Measurements from ENCODE around the gene MALL. TPM values are rescaled to one million over a fixed set of nuclear protein-coding genes. Genes with fewer than 3 reads are reported as not detected.
"Not testable (repeated sequence)": the region's sequence is repeated elsewhere in the genome, so short reads cannot be mapped to it uniquely, and the experiment has no call there.

Gene MALL
- total RNA-seq, 8 experiments from 2014 or later = 0.05 to 11.3 (median 0.31) TPM

DNA sequence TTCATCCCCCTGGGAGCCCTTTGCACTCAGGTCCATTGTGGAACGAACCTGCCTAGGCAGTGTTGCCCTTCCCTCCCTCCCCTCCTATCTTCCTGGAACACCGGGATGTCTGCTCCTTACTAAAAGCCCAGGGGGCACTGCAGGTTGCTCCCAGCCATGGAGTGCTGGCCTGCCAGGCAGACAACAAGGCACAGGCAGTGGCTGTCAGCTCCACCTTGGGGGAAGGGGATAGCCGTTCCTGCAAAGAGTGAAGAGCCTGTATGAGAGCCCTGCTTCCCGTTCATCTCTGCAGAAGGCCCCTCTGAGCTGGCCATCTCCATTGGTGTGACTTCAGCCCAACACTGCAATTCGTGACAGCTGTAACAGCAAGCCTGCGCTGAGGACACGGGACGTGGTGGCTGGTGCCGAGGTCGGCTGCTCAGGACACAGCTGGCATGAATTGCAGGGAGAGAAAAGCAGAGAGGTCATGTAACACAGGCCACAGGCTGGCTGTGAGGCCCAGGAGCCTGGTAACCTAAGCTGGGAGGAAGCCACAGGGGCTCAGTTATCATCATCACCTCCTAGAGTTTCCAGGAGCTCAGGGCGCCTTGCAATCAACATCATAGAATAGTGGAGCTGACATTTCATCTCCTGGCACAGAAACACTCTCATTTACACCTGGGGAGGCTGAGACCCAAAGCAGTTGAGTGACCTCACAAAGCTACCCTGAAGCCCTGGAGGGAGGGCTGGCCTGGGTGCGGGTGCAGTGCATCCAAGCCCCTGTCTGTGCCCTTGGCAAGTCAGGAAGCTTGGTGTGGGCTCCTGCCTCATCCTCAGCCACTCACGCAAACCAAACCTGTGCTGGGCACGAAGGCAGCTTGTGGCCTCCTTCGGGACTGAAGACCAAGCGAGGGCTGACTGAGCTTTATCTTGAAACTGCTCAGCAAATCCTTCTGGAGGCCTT is 67.1 kb downstream of the MALL start:
- ATAC-seq (replicated peaks in 6 of 8); H3K4me3 ChIP-seq; H3K4me1 ChIP-seq (replicated peaks in 1 of 2); H3K27ac ChIP-seq; in situ Hi-C loops (cut with MboI; ENCODE audit: low pct_unique_long_range_greater_than_20kb in 2 of 9, low sequenced_read_pairs in 9 of 9, unreplicated experiment in 9 of 9): not testable (repeated sequence)
- WGBS, 10 experiments = no CpG with 5 or more reads among the region's 16 CpGs

DNA sequence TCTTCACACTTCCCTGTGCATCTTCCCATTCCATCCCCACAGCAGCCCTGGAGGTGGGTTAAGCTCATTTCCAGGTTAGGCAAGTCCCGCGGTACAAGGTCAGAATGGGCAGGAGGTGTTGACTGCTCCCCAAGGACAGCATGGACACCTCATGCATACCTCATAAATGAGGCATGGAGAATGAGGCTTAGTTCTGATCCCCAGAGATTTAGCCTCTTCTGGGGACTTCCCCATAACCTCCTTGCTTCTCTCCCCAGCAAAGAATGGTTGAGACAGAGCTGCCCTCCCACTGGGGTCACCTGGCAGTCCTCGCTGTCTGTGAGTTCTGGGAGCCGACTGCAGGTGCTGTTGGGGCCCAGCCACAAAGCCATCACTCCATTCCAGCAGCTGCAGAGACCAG is 68.4 kb downstream of the MALL start:
- ATAC-seq (replicated peaks in 6 of 8); H3K27ac ChIP-seq; H3K4me3 ChIP-seq; H3K4me1 ChIP-seq (replicated peaks in 1 of 2); in situ Hi-C loops (cut with MboI; ENCODE audit: low pct_unique_long_range_greater_than_20kb in 2 of 9, low sequenced_read_pairs in 9 of 9, unreplicated experiment in 9 of 9): not testable (repeated sequence)
- no CpG with 5 or more reads among the region's 4 CpGs for WGBS, 10 experiments

DNA sequence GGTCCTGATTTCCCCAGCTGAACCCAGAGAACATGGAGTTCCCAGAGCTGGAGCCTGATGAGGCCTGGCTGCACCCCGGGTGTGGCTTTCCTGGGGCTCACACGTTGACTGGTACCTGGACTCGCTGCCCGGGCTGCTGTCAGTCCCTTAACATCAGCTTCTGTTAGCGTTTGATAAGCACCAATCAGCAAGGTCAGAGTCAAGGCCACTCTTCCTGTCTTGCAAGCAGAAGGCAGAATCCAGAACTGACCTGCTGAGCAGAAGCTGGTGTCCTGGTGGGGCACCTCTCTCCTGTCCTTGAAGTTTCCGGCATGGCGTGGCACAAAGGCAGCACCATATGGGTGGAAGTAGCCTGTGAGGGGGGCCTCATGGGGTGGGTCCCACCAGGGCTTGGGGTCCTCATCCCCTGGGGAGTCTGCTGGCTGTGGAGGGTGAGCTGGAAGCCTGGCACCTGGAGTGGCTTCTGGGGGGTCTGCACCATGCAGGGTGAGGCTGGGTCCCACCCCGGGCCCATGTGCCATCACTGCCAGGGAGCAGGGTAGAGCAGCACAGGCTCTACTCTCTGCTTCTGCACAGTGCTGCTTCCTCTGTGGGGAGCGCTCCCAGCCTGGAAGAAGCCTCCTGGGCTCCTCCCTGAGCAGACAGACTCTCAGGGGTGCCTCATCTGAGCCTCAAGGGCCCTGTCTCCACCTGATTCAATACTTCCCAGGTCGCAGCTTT is 73.5 kb downstream of the MALL start:
- H3K27ac ChIP-seq; ATAC-seq (replicated peaks in 6 of 8); H3K4me1 ChIP-seq (replicated peaks in 1 of 2); H3K4me3 ChIP-seq; in situ Hi-C loops (cut with MboI; ENCODE audit: low pct_unique_long_range_greater_than_20kb in 2 of 9, low sequenced_read_pairs in 9 of 9, unreplicated experiment in 9 of 9): not testable (repeated sequence)
- WGBS, 10 experiments = no CpG with 5 or more reads among the region's 10 CpGs

DNA sequence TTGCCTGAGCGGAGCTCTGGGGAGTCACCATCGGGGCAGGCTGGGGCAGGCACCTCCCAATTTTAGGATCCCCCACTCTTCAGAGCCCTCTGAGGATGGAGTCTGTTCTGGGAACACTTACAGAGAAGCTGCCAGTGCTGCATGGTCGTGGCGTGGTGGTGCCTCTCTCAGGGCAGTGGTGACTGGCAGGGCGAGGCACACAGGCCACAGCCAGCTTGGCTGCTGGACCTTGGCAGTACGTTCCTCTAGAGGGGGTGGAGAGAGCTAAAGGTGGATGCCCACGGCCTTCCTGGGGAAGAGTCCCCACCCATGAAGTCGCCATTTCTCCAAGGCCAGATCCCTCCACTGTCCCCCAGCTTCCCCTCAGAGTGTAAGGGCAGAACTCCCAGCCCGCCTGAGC is 78.3 kb downstream of the MALL start:
- in situ Hi-C loops (cut with MboI; ENCODE audit: low pct_unique_long_range_greater_than_20kb in 2 of 9, low sequenced_read_pairs in 9 of 9, unreplicated experiment in 9 of 9); H3K4me1 ChIP-seq (replicated peaks in 1 of 2); H3K4me3 ChIP-seq; H3K27ac ChIP-seq: not testable (repeated sequence)
- peak in 1 of 8 experiments; percentile 21 for ATAC-seq (replicated peaks in 6 of 8)
- WGBS, 10 experiments = no CpG with 5 or more reads among the region's 9 CpGs

DNA sequence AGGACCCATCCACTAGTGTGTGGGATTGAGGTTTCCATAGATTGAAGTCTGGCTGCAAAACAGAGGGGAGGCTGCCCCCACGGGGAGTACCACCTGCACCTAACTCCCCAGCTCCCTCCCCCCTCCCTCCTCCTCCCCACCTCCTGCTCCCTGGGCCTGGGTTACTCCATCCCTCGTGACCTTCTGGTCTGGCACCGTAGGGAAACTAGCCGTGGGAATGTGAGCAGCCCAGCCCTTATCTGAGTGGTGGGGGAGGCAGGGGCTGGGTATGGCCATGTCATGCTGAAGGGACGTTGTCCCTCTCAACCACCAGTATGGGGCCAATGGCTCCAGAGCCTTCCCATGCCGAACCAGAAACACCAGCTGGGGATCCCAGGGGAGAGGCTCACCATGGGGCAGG is 80.2 kb downstream of the MALL start:
- in situ Hi-C loops (cut with MboI; ENCODE audit: low pct_unique_long_range_greater_than_20kb in 2 of 9, low sequenced_read_pairs in 9 of 9, unreplicated experiment in 9 of 9); H3K4me1 ChIP-seq (replicated peaks in 1 of 2); H3K4me3 ChIP-seq; H3K27ac ChIP-seq; ATAC-seq (replicated peaks in 6 of 8): not testable (repeated sequence)
- WGBS, 10 experiments = no CpG with 5 or more reads among the region's 6 CpGs

DNA sequence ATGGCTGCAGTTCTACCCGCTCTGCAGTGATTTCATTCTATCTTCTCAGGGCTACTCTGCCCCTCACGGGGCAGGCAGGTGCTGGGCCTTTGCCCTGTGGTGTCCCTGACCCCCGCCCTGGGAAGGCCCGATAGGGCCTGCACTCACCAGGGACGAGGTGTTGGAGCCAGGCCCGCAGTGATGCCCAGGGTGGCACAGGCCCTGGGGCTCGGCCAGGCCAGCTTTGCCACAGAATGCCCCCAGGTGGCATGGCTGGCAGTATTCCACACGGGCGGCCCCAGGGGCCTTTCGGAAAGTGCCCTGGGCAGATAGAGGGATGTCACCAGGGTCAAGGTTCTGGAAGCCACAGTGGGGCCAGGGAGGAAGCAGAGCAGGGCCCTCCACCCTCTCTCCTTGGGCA is 80.7 kb downstream of the MALL start:
- WGBS, 10 experiments = no CpG with 5 or more reads among the region's 10 CpGs
- H3K4me3 ChIP-seq; ATAC-seq (replicated peaks in 6 of 8); H3K4me1 ChIP-seq (replicated peaks in 1 of 2); H3K27ac ChIP-seq; in situ Hi-C loops (cut with MboI; ENCODE audit: low pct_unique_long_range_greater_than_20kb in 2 of 9, low sequenced_read_pairs in 9 of 9, unreplicated experiment in 9 of 9): not testable (repeated sequence)

Other genes starting within 250 kb of the MALL start
- gene LIMS3, start 217.1 kb downstream of the MALL start, total RNA-seq = 1 to 10 TPM in 3 of 8 experiments, under 1 TPM in 3, not detected in 2; 0.38 to 3.2 (median 0.98) TPM
- 10 to 100 TPM in 1 of 8 experiments, 1 to 10 TPM in 7; 1.9 to 24.2 (median 4.6) TPM for gene NPHP1, start 89.2 kb upstream of the MALL start, total RNA-seq
- 100 to 1,000 TPM in 1 of 8 experiments, 10 to 100 TPM in 7; 38.9 to 187 (median 67.5) TPM for gene MTLN, start 96.7 kb upstream of the MALL start, total RNA-seq

All from motor neuron (in vitro differentiated cells).